Measurements from ENCODE around the gene ANGPTL7.

The ANGPTL7 gene

DNA sequence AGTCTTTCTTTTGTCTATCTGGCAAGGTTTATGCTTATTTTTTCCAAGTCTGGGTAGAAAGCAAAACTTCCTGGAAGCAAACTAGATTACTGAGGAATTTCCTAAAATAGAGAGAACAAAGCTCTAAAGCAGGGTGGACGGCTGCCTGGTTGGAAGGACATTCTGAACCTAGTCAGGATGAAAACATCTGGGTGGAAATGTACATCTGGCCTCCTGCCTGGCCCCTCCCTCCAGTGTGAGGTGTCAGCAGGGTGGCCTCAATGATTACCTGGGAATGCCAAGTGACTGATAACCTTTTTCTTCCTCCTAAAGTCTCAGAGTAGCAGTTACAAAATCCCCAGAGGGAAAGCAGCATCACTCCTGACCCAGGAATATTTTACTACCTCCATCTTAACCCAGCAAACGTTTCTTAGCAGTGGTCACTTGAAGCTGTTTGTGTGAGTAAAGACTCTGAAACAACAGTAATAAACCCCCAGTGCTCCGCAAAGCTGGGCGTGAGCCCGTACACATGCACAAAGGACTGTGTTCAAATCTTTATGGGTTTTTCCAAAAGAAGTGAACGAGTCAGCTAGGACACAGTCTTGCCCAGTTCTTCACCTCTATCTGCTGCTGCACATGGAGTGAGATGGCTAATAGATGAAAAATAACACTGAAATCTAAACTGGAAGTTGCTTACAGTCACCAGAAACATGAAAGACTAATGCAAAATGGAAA is 18.9 kb downstream of the ANGPTL7 start:
- DNase-seq, result no peak

DNA sequence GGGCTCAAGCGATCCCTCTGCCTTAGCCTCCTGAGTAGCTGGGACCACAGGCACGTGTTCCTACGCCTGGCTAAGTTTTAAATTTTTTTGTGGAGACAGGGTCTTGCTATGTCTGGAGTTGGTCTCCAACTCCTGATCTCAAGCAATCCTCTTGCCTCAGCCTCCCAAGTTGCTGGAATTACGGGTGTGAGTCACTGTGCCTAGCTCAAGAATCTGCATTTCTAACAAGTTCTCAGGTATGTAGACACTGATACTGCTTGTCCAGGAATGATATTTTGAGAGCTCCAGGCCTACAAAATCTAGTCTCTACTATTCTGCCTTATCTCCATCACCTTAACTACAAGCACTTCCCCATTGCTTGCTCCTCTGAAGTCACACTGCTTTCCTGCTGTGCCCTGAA is 22.3 kb downstream of the ANGPTL7 start:
- DNase-seq, result no peak

DNA sequence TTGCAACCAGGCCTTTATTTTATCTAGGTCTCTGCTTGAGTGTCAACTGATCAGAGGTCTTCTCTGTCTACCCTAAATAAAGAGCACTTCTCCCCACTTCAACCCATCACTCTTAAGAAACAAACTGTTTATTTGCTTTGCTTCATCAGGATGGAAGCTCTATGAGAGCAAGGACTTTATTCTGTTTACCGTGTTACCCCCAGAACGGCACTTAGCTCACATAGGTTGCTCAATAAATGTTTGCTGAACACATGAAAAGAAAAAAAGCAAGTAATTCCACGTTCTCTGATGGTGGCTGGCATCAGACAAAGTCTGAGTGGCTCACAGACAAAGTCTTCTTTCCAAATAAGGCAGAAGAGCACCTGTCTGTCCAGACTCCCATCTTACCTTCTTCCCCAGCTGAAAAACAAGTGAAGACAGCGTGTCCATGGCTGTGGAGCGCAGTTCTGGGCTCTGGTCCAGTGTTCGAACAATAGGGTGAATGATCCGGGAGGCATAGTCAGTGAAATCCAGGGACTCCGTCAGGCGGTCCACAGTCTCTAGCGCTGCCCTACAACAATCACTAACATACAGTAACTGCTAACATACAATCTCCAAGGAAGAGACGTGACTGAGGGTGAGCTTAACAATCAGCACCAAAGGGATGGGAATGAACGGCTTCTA is 22.9 kb downstream of the ANGPTL7 start:
- no peak for DNase-seq

DNA sequence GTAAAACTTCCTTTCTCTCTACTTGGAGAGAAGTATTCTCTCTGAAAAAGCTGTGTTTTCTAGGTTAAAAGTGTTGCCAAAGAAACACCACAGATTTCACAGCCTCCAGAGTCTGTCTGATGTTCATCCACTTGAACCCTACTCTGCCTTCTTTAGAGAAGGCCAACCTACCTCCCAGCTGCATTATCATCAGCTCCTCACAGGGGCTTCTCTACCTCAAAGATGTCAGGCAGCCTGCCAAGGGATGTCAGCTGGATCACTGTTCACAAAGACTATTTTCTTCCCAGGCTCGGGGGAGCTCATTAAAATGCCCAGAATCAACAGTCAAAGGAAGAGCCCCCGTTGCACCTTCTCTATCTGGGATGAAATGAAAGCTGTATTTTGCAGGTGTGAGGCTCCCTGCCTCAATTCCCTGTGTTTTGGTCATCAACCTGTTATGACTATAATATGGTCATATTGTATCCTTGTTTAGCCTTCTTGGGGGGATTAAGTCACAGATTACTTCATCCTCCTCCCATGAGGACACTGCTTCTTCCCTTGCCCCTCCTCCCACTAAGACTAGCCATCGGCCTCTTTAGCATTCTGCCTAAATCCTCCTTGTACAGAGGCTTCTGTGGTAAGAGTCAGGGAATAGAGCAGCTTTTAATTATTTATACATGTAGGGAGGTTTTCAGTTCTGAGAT is 25.7 kb downstream of the ANGPTL7 start:
- no peak for DNase-seq

DNA sequence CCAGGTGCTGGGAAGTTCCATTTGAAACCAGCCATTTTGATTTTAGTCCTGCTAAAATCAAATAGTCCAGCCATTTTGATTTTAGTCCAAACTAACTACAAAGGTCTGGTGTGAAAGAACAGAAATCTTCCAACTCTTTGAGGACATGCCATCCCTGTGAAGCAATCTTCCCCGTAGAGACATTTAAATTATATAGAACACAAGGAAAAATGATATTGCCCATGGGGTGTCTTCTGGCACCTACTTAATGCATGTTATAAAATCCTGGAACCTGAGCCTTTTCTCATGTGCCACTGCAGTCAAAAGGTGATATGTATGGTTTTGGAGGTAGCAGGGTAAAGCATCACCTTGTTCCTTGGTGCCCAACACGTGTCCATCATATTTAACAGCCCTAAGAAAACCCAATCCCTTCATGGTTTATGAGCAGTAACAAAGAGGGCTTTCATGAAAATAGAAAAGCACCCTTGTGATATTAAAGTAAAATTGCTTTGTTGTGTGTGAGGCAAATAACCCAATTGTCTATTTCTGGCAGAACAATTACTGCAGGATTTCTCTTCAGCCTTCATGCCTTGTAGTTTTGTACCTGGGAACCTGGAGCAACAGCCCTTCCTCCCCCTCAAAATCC is 26.3 kb downstream of the ANGPTL7 start:
- DNase-seq, result no peak

DNA sequence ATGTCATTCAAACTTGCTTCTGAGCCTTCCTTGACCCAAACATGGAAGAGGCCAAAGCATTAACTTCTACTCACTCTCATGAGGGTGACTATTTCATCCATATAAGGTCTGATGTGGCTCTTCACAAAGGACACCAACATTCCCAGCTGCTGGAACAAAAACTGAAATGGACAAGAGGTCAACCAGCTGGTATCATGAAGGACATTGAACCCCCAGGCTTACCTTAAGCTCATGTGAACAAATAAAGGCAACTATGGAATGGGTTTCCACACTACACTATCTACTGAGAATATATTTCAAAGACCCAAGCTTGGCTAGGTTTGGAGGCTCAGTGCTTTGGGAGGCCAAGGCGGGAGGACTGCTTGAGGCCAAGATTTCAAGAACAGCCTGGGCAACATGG is 26.9 kb downstream of the ANGPTL7 start:
- DNase-seq, result no peak

DNA sequence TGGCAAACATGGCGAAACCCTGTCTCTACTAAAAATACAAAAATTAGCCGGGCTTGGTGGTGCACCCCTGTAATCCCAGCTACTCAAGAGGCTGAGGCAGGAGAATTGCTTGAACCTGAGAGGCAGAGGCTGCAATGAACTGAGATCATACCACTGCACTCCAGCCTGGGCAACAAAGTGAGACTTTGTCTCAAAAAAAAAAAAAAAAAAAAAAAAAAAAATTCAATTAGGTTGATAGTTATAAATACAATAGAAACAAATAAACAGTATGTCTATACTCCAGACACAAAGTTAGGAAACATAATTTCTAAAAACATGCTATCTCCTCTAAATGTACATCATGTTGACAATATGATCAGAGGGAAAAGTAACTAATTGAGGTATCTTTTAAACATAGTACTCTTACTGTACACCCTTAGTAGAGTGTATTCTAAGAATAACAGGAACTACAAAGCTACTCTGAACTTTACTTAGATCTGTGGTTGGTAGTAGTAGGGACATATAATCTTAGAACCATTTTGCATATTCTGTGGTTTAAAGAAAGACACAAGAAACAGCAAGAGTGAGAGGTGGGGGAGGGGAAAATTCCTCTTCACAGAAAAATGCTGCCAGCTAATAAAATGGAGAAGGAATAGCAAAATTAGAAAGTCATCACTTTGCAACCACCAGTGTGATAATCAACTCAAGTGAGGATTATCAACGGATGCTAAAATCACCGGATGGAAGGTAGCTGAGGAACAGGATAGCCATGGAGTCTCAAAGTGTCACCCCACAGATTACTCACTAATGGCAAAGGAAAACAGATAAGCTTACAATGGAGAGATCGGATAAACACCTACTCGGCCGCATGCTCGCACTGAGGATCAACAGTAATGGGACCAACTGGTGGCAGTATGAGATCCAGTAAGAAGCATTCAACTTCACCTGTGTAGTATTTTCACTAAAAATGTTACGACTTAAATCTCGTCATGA is 38.2 kb downstream of the ANGPTL7 start:
- no peak for DNase-seq

DNA sequence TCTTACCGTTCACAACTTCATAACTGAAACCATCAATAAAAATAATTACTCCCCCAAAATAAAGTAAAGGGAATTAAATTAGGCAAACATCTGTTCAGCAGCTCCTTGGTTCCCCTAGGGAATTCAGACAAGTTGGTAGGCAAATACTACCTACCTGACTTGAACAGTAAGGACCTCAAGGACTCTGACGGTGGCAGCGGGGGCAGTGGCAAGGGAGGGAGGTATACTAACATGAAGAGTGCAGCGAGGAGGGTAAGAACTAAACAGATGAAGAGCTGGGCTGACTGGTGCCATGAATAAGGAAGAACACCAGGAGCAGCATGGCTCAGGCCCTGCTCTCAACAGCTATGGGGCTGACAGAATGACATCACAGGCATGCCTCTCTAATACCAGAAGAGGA is 40.0 kb downstream of the ANGPTL7 start:
- DNase-seq, result no peak

DNA sequence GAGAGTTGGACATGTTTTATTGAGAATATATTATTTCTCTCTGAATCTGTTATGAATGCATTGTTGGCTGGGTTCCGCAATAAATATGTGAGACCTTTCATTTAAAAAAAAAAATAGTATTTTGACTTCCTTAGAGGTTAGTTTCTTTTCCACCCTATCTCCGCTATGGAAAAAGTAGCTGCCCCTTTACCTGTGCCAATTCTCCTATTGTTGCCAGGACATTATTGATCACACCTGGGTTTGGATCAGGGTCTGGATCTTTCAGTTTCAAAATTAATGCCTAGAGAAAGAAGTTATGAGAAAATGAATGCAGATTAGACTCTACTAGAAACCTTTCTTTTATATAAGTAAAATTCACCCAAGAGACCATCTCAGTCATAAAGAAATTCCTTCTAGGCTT is 44.1 kb downstream of the ANGPTL7 start:
- no peak for DNase-seq

DNA sequence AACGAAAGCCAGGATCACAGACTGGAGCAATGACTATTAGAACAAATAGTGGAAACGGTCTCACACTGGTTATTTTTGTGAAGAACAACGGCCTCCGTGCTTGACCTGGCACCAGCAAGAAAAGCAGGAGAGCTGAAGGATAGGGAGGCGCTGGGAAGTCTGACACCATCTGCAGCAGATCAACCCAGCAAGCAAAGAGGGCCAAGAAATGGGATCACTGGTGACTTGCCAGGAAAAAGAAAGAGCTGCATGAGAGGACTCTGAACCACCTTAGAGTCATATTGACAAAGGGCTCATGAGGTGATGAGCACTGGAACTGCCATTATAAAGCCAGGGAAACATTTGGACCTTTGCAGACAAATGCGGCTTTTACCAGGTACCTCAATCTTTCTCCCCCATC is 48.2 kb downstream of the ANGPTL7 start:
- DNase-seq, result no peak

DNA sequence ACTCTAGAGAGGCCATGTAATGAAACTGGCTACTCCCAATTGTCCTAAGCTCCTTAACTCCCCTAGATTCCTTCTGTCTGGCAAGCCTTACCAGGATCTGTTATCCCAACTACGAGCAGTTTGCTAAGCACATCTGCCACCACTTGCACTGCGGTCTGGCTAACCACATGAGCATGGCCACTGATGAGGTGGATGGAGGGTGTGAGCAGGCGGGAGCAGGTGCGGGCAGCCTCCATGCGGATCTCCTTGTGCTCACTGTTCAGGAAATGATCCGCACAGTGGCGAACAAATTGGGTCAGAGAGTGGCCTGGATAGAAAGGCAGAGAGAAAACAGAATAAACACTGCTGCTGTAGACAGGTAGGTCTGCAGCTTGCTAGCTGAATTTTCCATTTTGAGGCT is 49.2 kb downstream of the ANGPTL7 start:
- no peak for DNase-seq

DNA sequence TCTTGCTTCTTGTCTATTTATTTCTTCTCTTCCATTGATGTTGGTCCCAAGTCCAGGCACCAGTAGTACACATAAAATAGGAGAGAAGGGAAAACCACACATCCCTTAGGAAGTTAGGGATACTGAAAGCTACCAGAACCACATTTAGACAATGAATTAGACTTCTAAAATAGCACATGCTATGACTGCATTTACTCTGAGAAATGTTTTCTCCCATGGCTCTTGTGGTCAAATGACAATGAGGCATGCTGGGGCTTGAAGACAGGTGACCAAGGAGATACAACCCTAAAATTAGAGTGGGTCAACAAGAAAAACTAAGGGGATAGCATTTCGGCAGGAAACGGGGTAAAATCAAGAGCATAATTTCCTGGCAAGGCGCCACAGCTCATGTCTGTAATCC is 56.1 kb downstream of the ANGPTL7 start:
- no peak for DNase-seq
